Kidney epithelial cell (primary cell): ENCODE measurements around the gene GDI2. TPM values are rescaled to one million over a fixed set of nuclear protein-coding genes. Genes with fewer than 3 reads are reported as not detected.
"Not testable (repeated sequence)": the region's sequence is repeated elsewhere in the genome, so short reads cannot be mapped to it uniquely, and the experiment has no call there.

ENCODE experiments used
- DNase-seq: peaks from one replicate; pipeline ENCODE4 v3.0.0-alpha.2; 2010; ENCODE audit warnings: low read depth
- H3K27me3 ChIP-seq: 2 replicates; pipeline ENCODE4 v1.6.0; 2011; ENCODE audit warnings: low read length; ENCODE audit not compliant: control insufficient read depth, insufficient read depth
- H3K36me3 ChIP-seq: 2 replicates; pipeline ENCODE4 v1.5.1; 2011; ENCODE audit warnings: low read length; ENCODE audit not compliant: control insufficient read depth, insufficient read depth
- H3K4me3 ChIP-seq: 2 replicates; pipeline ENCODE4 v1.5.1; 2011; ENCODE audit warnings: low read depth, mild to moderate bottlenecking, control low read depth, low read length
- CTCF ChIP-seq: IDR thresholded peaks from 2 replicates; pipeline ENCODE4 v1.5.1; 2011; ENCODE audit warnings: mild to moderate bottlenecking, moderate library complexity, low read length, control low read depth, inconsistent platforms; ENCODE audit not compliant: insufficient read depth, poor library complexity, severe bottlenecking
- total RNA-seq: library from RNA; depleted of rRNA; stranded (reverse); fragments of >200 nt; gene quantifications from 2 replicates; pipeline ENCODE4 v1.2.3, GENCODE V29; 2015

Gene GDI2
- total RNA-seq, 1 donor from 2014 or later = 328 TPM

GRCh38 chr10:5840314-5841307 is 27.4 kb upstream of the GDI2 start:
- Histone ChIP-seq H3K27me3 (no peaks in the 10 kb centered on the region), H3K4me3 (no peak overlapping the region), H3K36me3 (no peaks in the 10 kb centered on the region)
- no peak for TF ChIP-seq CTCF
- DNase-seq = peak; percentile 43

- not testable (repeated sequence) for DNase-seq, H3K36me3 ChIP-seq, H3K4me3 ChIP-seq, H3K27me3 ChIP-seq
Observed at GRCh38 chr10:5836181-5836580, 22.9 kb upstream of the GDI2 start.

DNA sequence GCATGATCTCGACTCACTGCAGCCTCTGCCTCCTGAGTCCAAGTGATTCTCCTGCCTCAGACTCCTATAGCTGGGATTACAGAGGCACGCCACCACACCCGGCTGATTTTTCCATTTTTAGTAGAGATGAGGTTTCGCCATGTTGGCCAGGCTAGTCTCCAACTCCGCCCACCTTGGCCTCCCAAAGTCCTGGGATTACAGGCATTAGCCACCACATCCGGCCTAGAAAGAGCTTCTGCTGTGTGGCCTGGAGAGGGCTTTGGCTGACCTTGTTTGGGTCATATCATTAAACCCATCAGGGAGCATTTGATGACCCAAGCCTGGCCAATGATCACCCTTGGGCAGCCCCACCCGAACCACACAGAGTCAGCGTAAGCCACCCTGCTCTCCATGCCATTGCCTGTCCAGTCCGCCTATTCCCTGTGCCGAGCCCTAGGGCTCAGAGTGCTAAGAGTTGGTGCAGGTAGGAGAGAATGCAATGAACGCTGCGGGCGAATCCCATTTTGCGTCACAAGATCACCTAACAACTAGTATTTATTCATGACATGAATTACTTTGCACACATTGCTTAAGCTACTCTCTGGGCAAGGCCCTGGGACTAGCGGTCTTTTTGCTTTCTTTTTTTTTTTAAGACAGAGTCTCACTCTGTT is 22.3 kb upstream of the GDI2 start:
- no peak overlapping the region for H3K4me3 ChIP-seq
- no peak for TF ChIP-seq CTCF
- H3K27me3 ChIP-seq = no peaks in the 10 kb centered on the region
- no peak for DNase-seq
- no peaks in the 10 kb centered on the region for H3K36me3 ChIP-seq

GRCh38 chr10:5833814-5834213 is 20.6 kb upstream of the GDI2 start:
- Histone ChIP-seq H3K36me3 (no peaks in the 10 kb centered on the region), H3K27me3 (no peaks in the 10 kb centered on the region), H3K4me3 (no peak overlapping the region)
- DNase-seq = no peak
- no peak for TF ChIP-seq CTCF

DNA sequence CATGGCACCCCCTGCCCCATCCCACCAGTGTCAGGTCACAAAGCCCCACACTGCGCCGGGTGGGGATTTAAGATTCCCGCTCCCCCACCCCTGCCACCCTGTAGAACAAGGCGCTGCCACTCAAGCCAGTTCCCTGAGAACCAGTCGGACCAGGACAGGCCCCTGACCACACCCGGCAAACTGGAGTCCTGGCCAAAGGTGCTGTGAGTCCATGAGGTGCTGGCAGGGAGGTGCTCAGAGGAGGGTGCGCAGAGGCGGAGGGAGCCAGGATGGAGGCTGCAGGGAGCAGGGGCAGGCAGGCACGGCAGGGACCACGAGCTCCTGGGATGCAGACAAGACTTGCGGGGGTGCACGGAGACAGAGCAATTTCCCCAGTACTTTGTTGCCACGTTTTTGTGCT is 19.7 kb upstream of the GDI2 start:
- H3K4me3 ChIP-seq = no peak overlapping the region
- H3K27me3 ChIP-seq = no peaks in the 10 kb centered on the region
- no peak for TF ChIP-seq CTCF
- no peak for DNase-seq
- no peaks in the 10 kb centered on the region for H3K36me3 ChIP-seq

GRCh38 chr10:5831446-5831782 is 18.2 kb upstream of the GDI2 start:
- Histone ChIP-seq H3K36me3 (no peaks in the 10 kb centered on the region), H3K27me3 (no peaks in the 10 kb centered on the region), H3K4me3 (no peak overlapping the region)
- no peak for DNase-seq
- no peak for TF ChIP-seq CTCF
